SK-N-SH (cell line): Measurements from ENCODE around the gene OR6A2. TPM values are rescaled to one million over a fixed set of nuclear protein-coding genes. Genes with fewer than 3 reads are reported as not detected.

Source experiments
- CTCF ChIA-PET: fragments of 300-600, 350-600 bp; formaldehyde crosslinking; extraction: SDS; loops from one replicate; lab custom pipeline; 2021; lab: Yijun Ruan, JAX
- POLR2A ChIA-PET: fragments of 350-600 bp; sonication (Branson Sonifier 250); formaldehyde crosslinking; extraction: SDS; loops from one replicate; lab custom pipeline; 2020; ENCODE audit warnings: antibody characterized with exemption, inconsistent platforms; lab: Yijun Ruan, JAX
- DNase-seq: peaks from one replicate; pipeline ENCODE4 v3.0.0; 2012
- H2AFZ ChIP-seq: fragments of 200-600 bp; sonication (generic); 2 replicates; pipeline ENCODE4 v1.8.1; 2016; ENCODE audit warnings: antibody characterized with exemption, mild to moderate bottlenecking, low read depth
- H3F3A ChIP-seq: fragments of 200-600 bp; sonication (generic); replicated peaks from 2 replicates; pipeline ENCODE3; 2016; ENCODE audit warnings: antibody characterized with exemption, mild to moderate bottlenecking; ENCODE audit not compliant: insufficient read depth
- H3K27ac ChIP-seq, 2 experiments: fragments of 200-500 bp in 1 of 2; fragments of 200-600 bp in 1 of 2; sonication (Bioruptor generic) in 1 of 2; sonication (generic), shearing (Covaris generic) in 1 of 2; 2 replicates each; pipeline versions ENCODE4 v1.5.1 to v1.6.1; 2014 to 2016; ENCODE audit warnings: low read depth in 2 of 2, inconsistent platforms in 1 of 2, low read length in 1 of 2, mild to moderate bottlenecking in 1 of 2, mixed read lengths in 1 of 2
- H3K27me3 ChIP-seq: fragments of 200-600 bp; sonication (generic), shearing (Covaris generic); 2 replicates; pipeline ENCODE4 v1.6.1; 2016; ENCODE audit warnings: mixed run types; ENCODE audit not compliant: insufficient read depth
- H3K36me3 ChIP-seq, 2 experiments: fragments of 200-500 bp in 1 of 2; fragments of 200-600 bp in 1 of 2; sonication (Bioruptor generic) in 1 of 2; sonication (generic) in 1 of 2; replicated peaks in 1 of 2; 2 replicates each; pipeline versions ENCODE3 to v1.5.1; 2014 to 2016; ENCODE audit warnings: low read length in 1 of 2, mild to moderate bottlenecking in 1 of 2; ENCODE audit not compliant: insufficient read depth in 2 of 2, control insufficient read depth in 1 of 2
- H3K4me1 ChIP-seq, 2 experiments: fragments of 200-500 bp in 1 of 2; fragments of 200-600 bp in 1 of 2; sonication (Bioruptor generic) in 1 of 2; sonication (generic), shearing (Covaris generic) in 1 of 2; 2 replicates each; pipeline versions ENCODE4 v1.5.1 to v1.6.1; 2014 to 2016; ENCODE audit warnings: low read depth in 1 of 2, low read length in 1 of 2, mixed run types in 1 of 2; ENCODE audit not compliant: insufficient read depth in 2 of 2, control insufficient read depth in 1 of 2
- H3K4me2 ChIP-seq: fragments of 200-600 bp; sonication (generic), shearing (Covaris generic); 2 replicates; pipeline ENCODE4 v1.6.1; 2017; ENCODE audit warnings: mixed run types
- H3K4me3 ChIP-seq, 2 experiments: fragments of 200-500 bp in 1 of 2; fragments of 200-600 bp in 1 of 2; sonication (Bioruptor generic) in 1 of 2; sonication (generic), shearing (Covaris generic) in 1 of 2; 2 replicates each; pipeline versions ENCODE4 v1.5.1 to v1.8.1; 2014 to 2016; ENCODE audit warnings: low read depth in 2 of 2, inconsistent platforms in 1 of 2, low read length in 1 of 2, mild to moderate bottlenecking in 1 of 2, mixed read lengths in 1 of 2, moderate library complexity in 1 of 2
- H3K79me2 ChIP-seq: fragments of 200-600 bp; sonication (generic); 2 replicates; pipeline ENCODE4 v1.8.1; 2017; ENCODE audit warnings: mild to moderate bottlenecking; ENCODE audit not compliant: insufficient read depth
- H3K9ac ChIP-seq: fragments of 200-600 bp; sonication (generic); 2 replicates; pipeline ENCODE4 v1.6.1; 2017; ENCODE audit warnings: mixed run types
- H3K9me2 ChIP-seq: fragments of 200-600 bp; sonication (generic); 2 replicates; pipeline ENCODE4 v1.6.1; 2017; ENCODE audit warnings: mixed run types
- H3K9me3 ChIP-seq: fragments of 200-600 bp; sonication (generic); 2 replicates; pipeline ENCODE4 v1.6.1; 2017; ENCODE audit warnings: mixed run types, mild to moderate bottlenecking, moderate library complexity
- H4K20me1 ChIP-seq: fragments of 200-600 bp; sonication (generic); 2 replicates; pipeline ENCODE4 v1.6.1; 2017; ENCODE audit warnings: mild to moderate bottlenecking, mixed run types; ENCODE audit not compliant: insufficient read depth
- CHD2 ChIP-seq: fragments of 150-350 bp; IDR thresholded peaks from 2 replicates; pipeline ENCODE4 v1.6.1; 2018; ENCODE audit warnings: low read length; ENCODE audit not compliant: partially characterized antibody
- JUND ChIP-seq: IDR thresholded peaks from 2 replicates; pipeline ENCODE4 v1.4.0; 2012
- NRF1 ChIP-seq: IDR thresholded peaks from 2 replicates; pipeline ENCODE4 v1.6.1; 2012; ENCODE audit warnings: low read depth, mild to moderate bottlenecking, low read length
- RAD21 ChIP-seq: IDR thresholded peaks from 2 replicates; pipeline ENCODE4 v1.6.1; 2012; ENCODE audit warnings: mild to moderate bottlenecking, low read length
- RCOR1 ChIP-seq: fragments of 150-350 bp; IDR thresholded peaks from 2 replicates; pipeline ENCODE4 v1.6.1; 2017; ENCODE audit warnings: antibody characterized with exemption, low read length
- RXRA ChIP-seq: IDR thresholded peaks from 2 replicates; pipeline ENCODE4 v1.4.0; 2012; ENCODE audit warnings: low read depth, mild to moderate bottlenecking, borderline replicate concordance
- SIN3A ChIP-seq: IDR thresholded peaks from 2 replicates; pipeline ENCODE4 v1.6.1; 2012; ENCODE audit warnings: low read depth, mild to moderate bottlenecking, low read length, moderate library complexity, borderline replicate concordance
- USF2 ChIP-seq: fragments of 150-350 bp; IDR thresholded peaks from 2 replicates; pipeline ENCODE4 v1.6.1; 2017; ENCODE audit warnings: antibody characterized with exemption, low read length, low read depth, borderline replicate concordance
- WGBS: methylation state at CpG from one replicate; pipeline ENCODE4 v1.1.6; 2017; ENCODE audit warnings: low lambda C conversion rate; 5-methylcytosine and 5-hydroxymethylcytosine counted together
- polyA plus RNA-seq, 3 experiments: library from polyadenylated mRNA; depleted of rRNA; stranded (reverse); fragments of >200 nt; gene quantifications; 2 replicates each; pipeline ENCODE4 v1.2.3, GENCODE V29; 2012
- TF ChIP-seq, protein P1 (sequence below): IDR thresholded peaks from 2 replicates; pipeline ENCODE4 v1.6.1; 2012; ENCODE audit warnings: mild to moderate bottlenecking, low read depth, low read length, moderate library complexity
- TF ChIP-seq, protein P2 (sequence below): fragments of 150-350 bp; IDR thresholded peaks from 2 replicates; pipeline ENCODE4 v1.6.1; 2016; ENCODE audit warnings: mild to moderate bottlenecking, low read depth, low read length

OR6A2 gene
- polyA plus RNA-seq, 1 of the 3 experiments (the other 2 are of a cell fraction) = not detected

DNA sequence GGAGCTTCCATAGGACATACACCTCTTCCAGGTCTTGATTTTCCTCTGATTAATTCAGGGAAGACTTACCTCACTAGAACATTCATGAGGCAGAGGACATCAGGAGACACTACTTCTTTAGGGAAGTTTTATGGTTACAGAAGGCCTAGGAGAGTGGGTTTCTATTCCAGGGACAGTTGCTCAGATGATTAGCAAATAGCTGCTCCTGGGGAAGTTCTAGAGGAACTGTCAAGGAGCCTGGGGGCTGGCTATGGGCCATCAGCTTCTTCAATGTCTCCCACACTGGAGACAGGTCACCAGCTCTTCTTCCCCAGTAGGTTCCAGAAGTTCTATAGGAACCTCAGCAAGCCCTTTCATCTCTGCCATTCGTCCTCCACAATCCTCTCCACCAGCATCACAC lies 34.5 kb upstream of the OR6A2 start (continued):
- no peak for TF ChIP-seq NRF1
- no peak for TF ChIP-seq CHD2
- no peak for TF ChIP-seq RAD21
- no peak for TF ChIP-seq SIN3A

DNA sequence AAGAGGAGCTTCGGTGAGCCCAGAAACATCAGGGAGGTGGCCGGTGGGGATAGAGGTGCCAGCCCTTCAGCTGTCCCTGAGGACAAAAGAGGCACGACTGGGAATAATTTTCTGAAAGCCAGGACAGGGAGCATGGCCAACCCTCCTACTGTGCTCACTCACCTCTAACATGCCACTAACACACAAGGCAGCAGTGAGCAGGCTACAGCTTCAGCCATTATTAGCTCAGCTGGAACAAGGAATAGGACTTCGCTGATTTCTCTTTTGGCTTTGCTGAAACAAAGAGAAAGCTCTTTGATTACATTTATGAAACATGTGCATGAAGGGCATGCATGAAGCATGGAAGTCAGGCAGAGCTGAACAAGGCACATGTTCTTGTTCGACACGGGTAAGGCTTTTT lies 33.9 kb upstream of the OR6A2 start:
- Histone ChIP-seq H3K4me3 (no peak overlapping the region), H3K79me2 (no peaks in the 10 kb centered on the region), H3K27ac (no peak overlapping the region), H3K9me3 (no peaks in the 10 kb centered on the region), H3K4me2 (no peak overlapping the region), H3K27me3 (no peaks in the 10 kb centered on the region)
- CTCF ChIA-PET = interaction anchor here (1.1 to 2.6 kb wide), 3 partner anchors 9 to 76 kb away, joined by 3 to 10 read pairs (median 3); no protein-coding TSS in a partner anchor
- no peak for DNase-seq
- TF ChIP-seq USF2 (no peak), JUND (no peak), CHD2 (no peak), RCOR1 (no peak)
- TF ChIP-seq, protein P1, sequence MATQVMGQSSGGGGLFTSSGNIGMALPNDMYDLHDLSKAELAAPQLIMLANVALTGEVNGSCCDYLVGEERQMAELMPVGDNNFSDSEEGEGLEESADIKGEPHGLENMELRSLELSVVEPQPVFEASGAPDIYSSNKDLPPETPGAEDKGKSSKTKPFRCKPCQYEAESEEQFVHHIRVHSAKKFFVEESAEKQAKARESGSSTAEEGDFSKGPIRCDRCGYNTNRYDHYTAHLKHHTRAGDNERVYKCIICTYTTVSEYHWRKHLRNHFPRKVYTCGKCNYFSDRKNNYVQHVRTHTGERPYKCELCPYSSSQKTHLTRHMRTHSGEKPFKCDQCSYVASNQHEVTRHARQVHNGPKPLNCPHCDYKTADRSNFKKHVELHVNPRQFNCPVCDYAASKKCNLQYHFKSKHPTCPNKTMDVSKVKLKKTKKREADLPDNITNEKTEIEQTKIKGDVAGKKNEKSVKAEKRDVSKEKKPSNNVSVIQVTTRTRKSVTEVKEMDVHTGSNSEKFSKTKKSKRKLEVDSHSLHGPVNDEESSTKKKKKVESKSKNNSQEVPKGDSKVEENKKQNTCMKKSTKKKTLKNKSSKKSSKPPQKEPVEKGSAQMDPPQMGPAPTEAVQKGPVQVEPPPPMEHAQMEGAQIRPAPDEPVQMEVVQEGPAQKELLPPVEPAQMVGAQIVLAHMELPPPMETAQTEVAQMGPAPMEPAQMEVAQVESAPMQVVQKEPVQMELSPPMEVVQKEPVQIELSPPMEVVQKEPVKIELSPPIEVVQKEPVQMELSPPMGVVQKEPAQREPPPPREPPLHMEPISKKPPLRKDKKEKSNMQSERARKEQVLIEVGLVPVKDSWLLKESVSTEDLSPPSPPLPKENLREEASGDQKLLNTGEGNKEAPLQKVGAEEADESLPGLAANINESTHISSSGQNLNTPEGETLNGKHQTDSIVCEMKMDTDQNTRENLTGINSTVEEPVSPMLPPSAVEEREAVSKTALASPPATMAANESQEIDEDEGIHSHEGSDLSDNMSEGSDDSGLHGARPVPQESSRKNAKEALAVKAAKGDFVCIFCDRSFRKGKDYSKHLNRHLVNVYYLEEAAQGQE = no peak
- TF ChIP-seq, protein P2, sequence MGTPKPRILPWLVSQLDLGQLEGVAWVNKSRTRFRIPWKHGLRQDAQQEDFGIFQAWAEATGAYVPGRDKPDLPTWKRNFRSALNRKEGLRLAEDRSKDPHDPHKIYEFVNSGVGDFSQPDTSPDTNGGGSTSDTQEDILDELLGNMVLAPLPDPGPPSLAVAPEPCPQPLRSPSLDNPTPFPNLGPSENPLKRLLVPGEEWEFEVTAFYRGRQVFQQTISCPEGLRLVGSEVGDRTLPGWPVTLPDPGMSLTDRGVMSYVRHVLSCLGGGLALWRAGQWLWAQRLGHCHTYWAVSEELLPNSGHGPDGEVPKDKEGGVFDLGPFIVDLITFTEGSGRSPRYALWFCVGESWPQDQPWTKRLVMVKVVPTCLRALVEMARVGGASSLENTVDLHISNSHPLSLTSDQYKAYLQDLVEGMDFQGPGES = no peak
- TF ChIP-seq, all 33 proteins: peak for 0
- Histone ChIP-seq H2AFZ (no peak overlapping the region), H3K9me2 (no peaks in the 10 kb centered on the region), H3F3A (no peaks in the 10 kb centered on the region), H3K36me3 (no peaks in the 10 kb centered on the region), H3K9ac (no peak overlapping the region), H3K4me1 (no peaks in the 10 kb centered on the region), H4K20me1 (no peaks in the 10 kb centered on the region)
- POLR2A ChIA-PET = no interaction called here
- WGBS = 6% methylated on average over 6 of the region's 6 CpGs

DNA sequence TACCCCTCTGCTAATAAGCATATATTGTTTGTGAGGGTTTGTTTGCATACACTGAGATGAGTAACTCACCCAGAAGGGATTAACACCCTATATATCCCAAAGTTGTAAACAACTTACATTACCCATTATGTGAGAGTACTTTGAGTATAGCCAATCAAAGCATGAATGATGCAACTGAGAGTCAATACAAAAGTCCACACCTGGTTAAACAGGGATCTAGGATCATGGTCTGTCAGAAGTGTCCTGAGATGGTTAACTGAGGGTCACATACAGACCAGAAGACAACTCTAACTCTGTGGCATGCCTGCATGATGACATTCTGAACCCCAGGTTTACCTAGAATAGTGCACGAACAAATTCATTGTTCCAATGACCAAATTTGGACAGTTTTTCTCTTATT lies 28.6 kb upstream of the OR6A2 start:
- no peak overlapping the region for H3K27ac ChIP-seq
- DNase-seq = no peak
- no peaks in the 10 kb centered on the region for H3F3A ChIP-seq
- H3K9ac ChIP-seq = no peak overlapping the region
- H3K4me3 ChIP-seq = no peak overlapping the region
- no peaks in the 10 kb centered on the region for H3K4me1 ChIP-seq
- ChIA-PET POLR2A (no interaction called here), CTCF (no interaction called here)
- no peaks in the 10 kb centered on the region for H3K79me2 ChIP-seq
- no peaks in the 10 kb centered on the region for H3K9me2 ChIP-seq
- 0% methylated on average over 1 of the region's 1 CpG for WGBS
- H3K4me2 ChIP-seq = no peak overlapping the region
- no peaks in the 10 kb centered on the region for H3K9me3 ChIP-seq
- no peak overlapping the region for H2AFZ ChIP-seq
- TF ChIP-seq RAD21 (no peak), SIN3A (no peak), RXRA (no peak)
- H4K20me1 ChIP-seq = no peaks in the 10 kb centered on the region
- no peaks in the 10 kb centered on the region for H3K27me3 ChIP-seq
- no peaks in the 10 kb centered on the region for H3K36me3 ChIP-seq
